ENCODE results near the gene GAD1. TPM values are rescaled to one million over a fixed set of nuclear protein-coding genes. Genes with fewer than 3 reads are reported as not detected.

GAD1 gene
- total and polyA plus RNA-seq, 2 of the 4 experiments (the other 2 are of a cell fraction) = not detected

- CTCF ChIA-PET = no interaction called here
- no peak overlapping the region for H3K56ac ChIP-seq (ENCODE audit: extremely low read depth, insufficient read depth, low read length)
- H3K14ac ChIP-seq (replicated peaks; ENCODE audit: low read depth, low read length) = no peak overlapping the region
- no peak overlapping the region for H3K4me3 ChIP-seq (ENCODE audit: insufficient read depth, low read depth, low read length)
- H3K27ac ChIP-seq (ENCODE audit: insufficient read depth, low read length) = no peak overlapping the region
- no peaks in the 10 kb centered on the region for H3K79me1 ChIP-seq (ENCODE audit: low read depth in 1 of 2, low read length in 2 of 2)
- no peaks in the 10 kb centered on the region for H3K36me3 ChIP-seq (ENCODE audit: control insufficient read depth, insufficient read depth, low read length)
- no peak overlapping the region for H2AFZ ChIP-seq (replicated peaks; ENCODE audit: low read length, poor library complexity)
- no peak overlapping the region for H2AK9ac ChIP-seq (replicated peaks; ENCODE audit: low read depth, low read length, poor library complexity)
- no peaks in the 10 kb centered on the region; the same call in none of the 2 replicates for H3K27me3 ChIP-seq (ENCODE audit: control insufficient read depth, insufficient read depth, low read length)
- H3K4me1 ChIP-seq (ENCODE audit: control insufficient read depth, insufficient read depth, low read length) = no peaks in the 10 kb centered on the region
- WGBS, 2 experiments (ENCODE audit: extremely low coverage in 2 of 2, insufficient read length in 1 of 2) = no CpG with 5 or more reads among the region's 4 CpGs
- H2BK20ac ChIP-seq (ENCODE audit: low read depth, low read length) = no peak overlapping the region
- H3K9me3 ChIP-seq (ENCODE audit: control insufficient read depth, insufficient read depth, low read length) = no peaks in the 10 kb centered on the region
- no peak overlapping the region for H2BK120ac ChIP-seq (ENCODE audit: low read depth, low read length)
- H3K4me2 ChIP-seq (ENCODE audit: low read depth, low read length) = no peak overlapping the region
- no peak overlapping the region for H3K4ac ChIP-seq (ENCODE audit: low read depth, low read length)
- ATAC-seq (ENCODE audit: low read depth) (no peak), DNase-seq (no peak)
- intact Hi-C loops (cut with micrococcal nuclease) = no loop called here
- in situ Hi-C loops (cut with MboI; ENCODE audit: low sequenced_read_pairs) = no loop called here
- H2AK5ac ChIP-seq (ENCODE audit: low read depth, low read length) = no peak overlapping the region
- H4K5ac ChIP-seq (ENCODE audit: low read depth, low read length) = no peak overlapping the region
- H2BK15ac ChIP-seq (ENCODE audit: low read depth, low read length) = no peak overlapping the region
- TF ChIP-seq NFE2L2 (IDR thresholded peaks at IDR 0.05; ENCODE audit: low read depth, low read length) (no peak), RAD21 (IDR thresholded peaks at IDR 0.05; ENCODE audit: low read length) (no peak), BHLHE40 (IDR thresholded peaks at IDR 0.05; ENCODE audit: low read depth, low read length) (no peak), FOS (IDR thresholded peaks at IDR 0.05; ENCODE audit: low read depth, low read length) (no peak), SMC3 (IDR thresholded peaks at IDR 0.05; ENCODE audit: low read depth, low read length) (no peak), RCOR1 (IDR thresholded peaks at IDR 0.05; ENCODE audit: insufficient replicate concordance, low read length) (no peak), CEBPB (IDR thresholded peaks at IDR 0.05; ENCODE audit: low read depth, low read length) (no peak), CHD1 (IDR thresholded peaks at IDR 0.05; ENCODE audit: low read depth, low read length) (no peak), RFX5 (IDR thresholded peaks at IDR 0.05; ENCODE audit: low read depth, low read length) (no peak), MXI1 (IDR thresholded peaks at IDR 0.05; ENCODE audit: borderline replicate concordance, low read depth, low read length) (no peak), CTCF (conservative IDR thresholded peaks at IDR 0.05; ENCODE audit: low read depth, low read length) (no peak), POLR2A (IDR thresholded peaks at IDR 0.05; ENCODE audit: low read depth, low read length) (no peak), MAFK (IDR thresholded peaks at IDR 0.05; ENCODE audit: low read depth, low read length) (no peak), MAZ (IDR thresholded peaks at IDR 0.05; ENCODE audit: borderline replicate concordance, low read depth, low read length) (no peak)
- TF ChIP-seq, protein P1, sequence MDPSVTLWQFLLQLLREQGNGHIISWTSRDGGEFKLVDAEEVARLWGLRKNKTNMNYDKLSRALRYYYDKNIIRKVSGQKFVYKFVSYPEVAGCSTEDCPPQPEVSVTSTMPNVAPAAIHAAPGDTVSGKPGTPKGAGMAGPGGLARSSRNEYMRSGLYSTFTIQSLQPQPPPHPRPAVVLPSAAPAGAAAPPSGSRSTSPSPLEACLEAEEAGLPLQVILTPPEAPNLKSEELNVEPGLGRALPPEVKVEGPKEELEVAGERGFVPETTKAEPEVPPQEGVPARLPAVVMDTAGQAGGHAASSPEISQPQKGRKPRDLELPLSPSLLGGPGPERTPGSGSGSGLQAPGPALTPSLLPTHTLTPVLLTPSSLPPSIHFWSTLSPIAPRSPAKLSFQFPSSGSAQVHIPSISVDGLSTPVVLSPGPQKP (IDR thresholded peaks at IDR 0.05; ENCODE audit: borderline replicate concordance, low read depth, low read length) = no peak
- TF ChIP-seq, protein P2, sequence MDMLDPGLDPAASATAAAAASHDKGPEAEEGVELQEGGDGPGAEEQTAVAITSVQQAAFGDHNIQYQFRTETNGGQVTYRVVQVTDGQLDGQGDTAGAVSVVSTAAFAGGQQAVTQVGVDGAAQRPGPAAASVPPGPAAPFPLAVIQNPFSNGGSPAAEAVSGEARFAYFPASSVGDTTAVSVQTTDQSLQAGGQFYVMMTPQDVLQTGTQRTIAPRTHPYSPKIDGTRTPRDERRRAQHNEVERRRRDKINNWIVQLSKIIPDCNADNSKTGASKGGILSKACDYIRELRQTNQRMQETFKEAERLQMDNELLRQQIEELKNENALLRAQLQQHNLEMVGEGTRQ (IDR thresholded peaks at IDR 0.05; ENCODE audit: low read depth, low read length) = no peak
- H4K91ac ChIP-seq (ENCODE audit: insufficient read depth, low read depth, low read length) = no peak overlapping the region
- no peak overlapping the region for H2BK5ac ChIP-seq (ENCODE audit: low read depth, low read length, poor library complexity, severe bottlenecking)
- H3K9me1 ChIP-seq (ENCODE audit: insufficient read depth, low read length) = no peaks in the 10 kb centered on the region
- H3K18ac ChIP-seq (ENCODE audit: low read depth, low read length) = no peak overlapping the region
- BruUV-seq (replicated peaks) = no TSS peak
- H4K20me1 ChIP-seq (ENCODE audit: insufficient read depth, low read length) = no peaks in the 10 kb centered on the region
- POLR2A ChIA-PET (ENCODE audit: unreplicated experiment) = no interaction called here
- H3K9ac ChIP-seq (ENCODE audit: low read depth, low read length) = no peak overlapping the region
- H3K23ac ChIP-seq (ENCODE audit: low read depth, low read length) = no peak overlapping the region
- no peak overlapping the region for H4K8ac ChIP-seq (ENCODE audit: low read depth in 2 of 2, low read length in 2 of 2)
- dilution Hi-C loops (cut with HindIII; ENCODE audit: low sequenced_read_pairs, unreplicated experiment) = no loop called here
Measured at GRCh38 chr2:170891893-170892292, 75.2 kb downstream of the GAD1 start.

Measured in IMR-90 (cell line).